ENCODE results near the gene ENAH. TPM values are rescaled to one million over a fixed set of nuclear protein-coding genes. Genes with fewer than 3 reads are reported as not detected.

ENAH gene
- total and polyA plus RNA-seq, 2 donors (not counting 1 experiment from before 2014, with no cell fraction given), result 1.3 to 1.6 TPM

- intact Hi-C loops (cut with micrococcal nuclease), result no loop called here
- CTCF ChIA-PET, result no interaction called here
- H3K27me3 ChIP-seq (replicated peaks in 1 of 4; ENCODE audit: control extremely low read depth in 1 of 4, control insufficient read depth in 3 of 4, insufficient read depth in 4 of 4, low read length in 3 of 4), result no peaks in the 10 kb centered on the region
- ATAC-seq (ENCODE audit: low read depth) (no peak), DNase-seq (no peak)
- Mint-ChIP-seq H3K9me3 (ENCODE audit: insufficient read depth) (no peaks in the 10 kb centered on the region), H3K4me1 (no peaks in the 10 kb centered on the region), H3K27me3 (no peaks in the 10 kb centered on the region), H3K4me3 (no peak overlapping the region), H3K27ac (no peak overlapping the region)
- no peaks in the 10 kb centered on the region for H3K4me1 ChIP-seq (ENCODE audit: control insufficient read depth in 2 of 2, insufficient read depth in 2 of 2, low read length in 2 of 2)
- TF ChIP-seq EZH2 (IDR thresholded peaks at IDR 0.05; ENCODE audit: borderline replicate concordance, insufficient read depth, low read depth, low read length, poor library complexity, severe bottlenecking) (no peak), CTCF (IDR thresholded peaks at IDR 0.05) (no peak)
- H3K4me3 ChIP-seq (ENCODE audit: control extremely low read depth in 1 of 5, extremely low read depth in 1 of 5, insufficient read depth in 1 of 5, low read depth in 2 of 5, low read length in 4 of 5), result no peak overlapping the region
- peaks cover 0 to 4% (median 0%) of the 10 kb centered on the region in 3 donors for H3K9me3 ChIP-seq (ENCODE audit: control extremely low read depth in 1 of 3, control insufficient read depth in 2 of 3, insufficient read depth in 1 of 3, low read length in 2 of 3)
- H3K79me2 ChIP-seq (ENCODE audit: control insufficient read depth, insufficient read depth, low read length), result no peaks in the 10 kb centered on the region
- H4K20me1 ChIP-seq (ENCODE audit: control insufficient read depth, insufficient read depth, low read length, poor library complexity, severe bottlenecking), result no peaks in the 10 kb centered on the region
- H3K36me3 ChIP-seq (replicated peaks in 1 of 2; ENCODE audit: control extremely low read depth in 1 of 2, control insufficient read depth in 1 of 2, extremely low read depth in 1 of 2, insufficient read depth in 2 of 2, low read length in 1 of 2), result no peaks in the 10 kb centered on the region
- H3K27ac ChIP-seq (ENCODE audit: low read length in 2 of 2), result no peak overlapping the region
- H3K9ac ChIP-seq (ENCODE audit: low read length), result no peak overlapping the region
- no peak overlapping the region for H3K4me2 ChIP-seq (replicated peaks; ENCODE audit: low read depth, low read length, poor library complexity, severe bottlenecking)
- no peak overlapping the region for H2AFZ ChIP-seq (ENCODE audit: insufficient read depth, low read depth, low read length, poor library complexity, severe bottlenecking)
- POLR2A ChIA-PET, result no interaction called here
Observed at GRCh38 chr1:225603538-225604354, 49.2 kb downstream of the ENAH start.

- H3K27ac Mint-ChIP-seq, result no peak overlapping the region
- Histone ChIP-seq H3K27ac (ENCODE audit: low read length in 2 of 2) (no peak overlapping the region), H3K79me2 (ENCODE audit: control insufficient read depth, insufficient read depth, low read length) (no peaks in the 10 kb centered on the region), H3K4me1 (ENCODE audit: control insufficient read depth in 2 of 2, insufficient read depth in 2 of 2, low read length in 2 of 2) (no peaks in the 10 kb centered on the region), H4K20me1 (ENCODE audit: control insufficient read depth, insufficient read depth, low read length, poor library complexity, severe bottlenecking) (no peaks in the 10 kb centered on the region), H3K4me3 (ENCODE audit: control extremely low read depth in 1 of 5, extremely low read depth in 1 of 5, insufficient read depth in 1 of 5, low read depth in 2 of 5, low read length in 4 of 5) (no peak overlapping the region), H2AFZ (ENCODE audit: insufficient read depth, low read depth, low read length, poor library complexity, severe bottlenecking) (no peak overlapping the region), H3K36me3 (replicated peaks in 1 of 2; ENCODE audit: control extremely low read depth in 1 of 2, control insufficient read depth in 1 of 2, extremely low read depth in 1 of 2, insufficient read depth in 2 of 2, low read length in 1 of 2) (no peaks in the 10 kb centered on the region), H3K9ac (ENCODE audit: low read length) (no peak overlapping the region), H3K27me3 (replicated peaks in 1 of 4; ENCODE audit: control extremely low read depth in 1 of 4, control insufficient read depth in 3 of 4, insufficient read depth in 4 of 4, low read length in 3 of 4) (no peaks in the 10 kb centered on the region), H3K9me3 (ENCODE audit: control extremely low read depth in 1 of 3, control insufficient read depth in 2 of 3, insufficient read depth in 1 of 3, low read length in 2 of 3) (peaks cover 0 to 4% (median 0%) of the 10 kb centered on the region in 3 donors), H3K4me2 (replicated peaks; ENCODE audit: low read depth, low read length, poor library complexity, severe bottlenecking) (no peak overlapping the region)
- WGBS (ENCODE audit: insufficient coverage), result no CpG with 5 or more reads among the region's 1 CpG
- peaks cover 3% of the 10 kb centered on the region for H3K27me3 Mint-ChIP-seq
- H3K4me1 Mint-ChIP-seq, result no peaks in the 10 kb centered on the region
- no peak for ATAC-seq (ENCODE audit: low read depth)
- ChIA-PET POLR2A (no interaction called here), CTCF (interaction anchor here (0.5 kb wide), 1 partner anchor 37 kb away, joined by 3 read pairs; no protein-coding TSS in a partner anchor)
- TF ChIP-seq CTCF (IDR thresholded peaks at IDR 0.05), result no peak
- TF ChIP-seq EZH2 (IDR thresholded peaks at IDR 0.05; ENCODE audit: borderline replicate concordance, insufficient read depth, low read depth, low read length, poor library complexity, severe bottlenecking), result no peak
- H3K4me3 Mint-ChIP-seq, result no peak overlapping the region
- DNase-seq, result no peak
- intact Hi-C loops (cut with micrococcal nuclease), result no loop called here
- no peaks in the 10 kb centered on the region for H3K9me3 Mint-ChIP-seq (ENCODE audit: insufficient read depth)
Observed at GRCh38 chr1:225602590-225603206, 50.2 kb downstream of the ENAH start.

Measured in B cell (primary cell).